Kidney tubule cell (primary cell): Measurements from ENCODE around the gene SLC17A4.
A peak's percentile ranks its signal among the peaks of the same experiment; 100 is the strongest.

ENCODE experiments used
- DNase-seq: peaks from one replicate; pipeline ENCODE4 v3.0.0-alpha.2; 2018; ENCODE audit warnings: low spot score

SLC17A4 gene

DNA sequence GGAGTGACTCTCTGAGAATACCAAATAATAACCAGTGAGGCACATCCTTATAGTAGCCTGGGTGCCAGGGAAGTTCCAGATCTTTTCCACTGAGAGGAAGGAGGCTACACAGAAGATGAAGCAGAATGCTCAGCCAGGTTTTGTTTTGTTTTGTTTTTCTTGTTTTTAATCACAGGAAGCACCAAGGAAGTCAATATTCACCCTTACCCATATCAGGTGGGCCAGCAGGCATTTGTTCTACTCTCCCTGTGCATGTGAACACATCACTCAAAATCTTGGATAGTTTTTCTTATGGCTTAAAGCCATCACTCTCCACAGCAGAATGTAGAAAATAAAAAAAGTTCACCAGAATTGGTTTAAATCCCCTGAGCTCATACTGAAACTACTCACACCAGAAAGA, 66.8 kb downstream of the SLC17A4 start:
- no peak for DNase-seq

DNA sequence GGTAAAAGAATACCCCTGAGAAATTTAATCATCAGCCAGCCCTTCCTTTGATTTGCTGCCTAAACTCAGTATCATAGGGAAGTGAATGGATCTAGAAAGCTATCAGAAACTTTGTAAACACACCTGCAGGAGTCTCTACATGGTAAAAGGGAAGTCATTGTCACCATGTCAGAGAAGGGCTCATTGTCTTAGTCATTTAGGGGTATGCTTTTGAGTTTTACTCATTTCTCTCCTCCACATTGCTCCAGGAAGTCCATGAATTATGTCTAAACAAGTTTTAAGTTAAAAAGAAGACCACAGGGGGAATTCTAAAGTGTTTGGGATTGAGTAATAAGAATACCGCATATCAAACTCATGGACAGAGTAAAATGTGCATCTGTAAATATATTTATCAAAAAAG, 74.8 kb downstream of the SLC17A4 start:
- DNase-seq, result no peak

DNA sequence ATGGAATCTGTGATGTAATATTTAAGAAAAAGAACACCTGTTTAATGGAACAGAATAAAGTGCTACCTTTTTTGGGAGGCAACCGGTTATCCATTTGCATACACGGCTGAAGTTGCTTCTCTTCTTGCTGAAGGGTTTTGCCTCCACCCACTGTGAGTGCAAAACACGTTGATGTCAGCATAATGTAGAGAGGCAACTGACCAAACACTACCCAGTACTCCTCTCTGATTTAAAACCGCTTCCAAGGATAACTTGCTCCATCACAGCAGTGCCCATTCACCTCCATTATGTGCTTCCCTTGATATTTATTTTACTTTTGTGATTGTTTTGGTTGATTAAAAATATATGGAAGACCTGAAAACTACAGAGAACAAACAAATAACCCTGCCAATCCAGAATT, 75.9 kb downstream of the SLC17A4 start:
- peak; percentile 15 for DNase-seq
